GM06990 (cell line): Measurements from ENCODE around the gene MINDY3.

Experiments used
- DNase-seq: peaks from one replicate; pipeline ENCODE4 v3.0.0-alpha.2; 2011; ENCODE audit not compliant: insufficient read length; ENCODE audit errors: extremely low read depth
- H3K27me3 ChIP-seq: replicated peaks from 2 replicates; pipeline ENCODE4 v1.6.0; 2011; ENCODE audit warnings: low read length; ENCODE audit not compliant: control insufficient read depth, insufficient read depth
- H3K36me3 ChIP-seq: 2 replicates; pipeline ENCODE4 v1.5.1; 2011; ENCODE audit warnings: low read length; ENCODE audit not compliant: control insufficient read depth, insufficient read depth
- H3K4me3 ChIP-seq: replicated peaks from 2 replicates; pipeline ENCODE4 v1.5.1; 2011; ENCODE audit warnings: low read depth, mild to moderate bottlenecking, control low read depth, low read length
- CTCF ChIP-seq: IDR thresholded peaks from 2 replicates; pipeline ENCODE4 v1.5.1; 2011; ENCODE audit warnings: low read length, control low read depth, mild to moderate bottlenecking, inconsistent platforms; ENCODE audit not compliant: insufficient read depth, poor library complexity, severe bottlenecking

MINDY3 gene

DNA sequence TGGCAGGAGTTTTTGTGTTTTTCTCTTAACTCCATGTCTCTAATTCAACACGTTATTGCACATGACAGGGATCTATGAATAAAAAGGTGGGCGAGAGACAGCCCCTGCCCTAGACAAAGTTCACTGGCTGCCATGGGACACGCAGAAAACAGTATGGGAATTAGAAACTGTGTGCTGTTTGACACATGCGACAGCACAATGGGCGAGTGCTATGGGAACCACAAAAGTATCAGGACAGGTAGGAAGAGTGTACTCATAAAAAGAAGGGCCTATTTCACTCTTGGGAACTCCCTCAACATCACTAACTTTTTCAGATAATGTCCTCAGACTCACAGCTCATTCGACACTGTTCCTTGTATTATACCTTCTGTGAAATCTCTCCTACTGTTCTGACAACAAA is 45.7 kb downstream of the MINDY3 start:
- Histone ChIP-seq H3K36me3 (peaks cover 1% of the 10 kb centered on the region), H3K27me3 (no peaks in the 10 kb centered on the region), H3K4me3 (no peak overlapping the region)
- no peak for TF ChIP-seq CTCF
- DNase-seq, result no peak

GRCh38 chr10:15813415-15813814 is 46.9 kb downstream of the MINDY3 start:
- no peak for DNase-seq
- Histone ChIP-seq H3K27me3 (no peaks in the 10 kb centered on the region), H3K36me3 (no peaks in the 10 kb centered on the region; the same call in none of the 2 replicates)

DNA sequence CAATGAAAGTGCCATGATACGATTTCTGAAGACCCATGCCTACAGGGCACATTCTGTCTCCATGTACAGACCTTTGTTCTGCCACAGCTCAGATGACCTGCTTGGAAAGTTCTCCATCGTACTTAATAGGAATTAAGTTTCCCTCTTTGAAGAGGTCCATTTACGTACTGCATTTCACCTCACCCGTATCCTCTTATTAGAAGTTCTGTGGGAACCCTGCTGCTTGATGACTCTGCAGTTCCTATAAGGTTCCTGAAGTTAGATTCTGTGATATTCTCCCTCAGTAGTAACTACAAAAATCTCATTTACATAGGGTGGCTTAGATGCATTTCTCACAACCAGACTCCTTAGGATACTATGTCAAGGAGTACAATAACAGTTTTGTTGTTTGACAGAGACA is 50.9 kb downstream of the MINDY3 start:
- DNase-seq, result no peak
- no peaks in the 10 kb centered on the region for H3K27me3 ChIP-seq
- peaks cover 3% of the 10 kb centered on the region for H3K36me3 ChIP-seq
- no peak for TF ChIP-seq CTCF
- H3K4me3 ChIP-seq, result no peak overlapping the region

More at GRCh38 chr10:15813415-15813814, 46.9 kb downstream of the MINDY3 start:
- no peak for TF ChIP-seq CTCF
- no peak overlapping the region for H3K4me3 ChIP-seq

DNA sequence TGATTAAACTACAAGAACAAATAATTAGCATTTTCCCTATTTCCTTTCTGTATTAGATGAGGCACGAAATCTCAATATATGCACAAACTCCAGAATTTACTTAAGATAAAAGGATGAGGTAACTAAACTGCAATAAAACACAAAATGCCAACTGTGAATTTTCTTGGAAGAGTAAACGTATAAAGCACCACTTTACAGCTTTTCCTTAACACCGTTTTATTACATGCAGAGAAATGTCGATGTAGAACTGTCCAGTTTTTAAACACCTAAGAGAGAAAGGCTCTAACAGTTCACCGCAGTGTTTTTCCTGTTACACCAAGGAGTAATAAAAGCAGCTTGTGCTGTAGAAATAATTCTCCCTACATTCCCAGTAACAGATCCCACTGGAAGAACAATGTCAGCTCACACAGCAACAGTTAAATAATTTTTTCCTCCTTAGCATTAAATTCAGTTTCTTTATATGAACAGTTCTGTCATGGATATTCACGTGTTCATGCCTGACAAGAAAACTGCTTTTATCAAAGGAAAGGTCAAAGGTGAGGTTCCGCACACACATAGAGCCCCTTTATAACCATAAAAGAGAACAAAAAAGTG is 52.0 kb downstream of the MINDY3 start:
- Histone ChIP-seq H3K27me3 (no peaks in the 10 kb centered on the region), H3K36me3 (peaks cover 3% of the 10 kb centered on the region), H3K4me3 (no peak overlapping the region)
- no peak for DNase-seq
- TF ChIP-seq CTCF, result no peak

DNA sequence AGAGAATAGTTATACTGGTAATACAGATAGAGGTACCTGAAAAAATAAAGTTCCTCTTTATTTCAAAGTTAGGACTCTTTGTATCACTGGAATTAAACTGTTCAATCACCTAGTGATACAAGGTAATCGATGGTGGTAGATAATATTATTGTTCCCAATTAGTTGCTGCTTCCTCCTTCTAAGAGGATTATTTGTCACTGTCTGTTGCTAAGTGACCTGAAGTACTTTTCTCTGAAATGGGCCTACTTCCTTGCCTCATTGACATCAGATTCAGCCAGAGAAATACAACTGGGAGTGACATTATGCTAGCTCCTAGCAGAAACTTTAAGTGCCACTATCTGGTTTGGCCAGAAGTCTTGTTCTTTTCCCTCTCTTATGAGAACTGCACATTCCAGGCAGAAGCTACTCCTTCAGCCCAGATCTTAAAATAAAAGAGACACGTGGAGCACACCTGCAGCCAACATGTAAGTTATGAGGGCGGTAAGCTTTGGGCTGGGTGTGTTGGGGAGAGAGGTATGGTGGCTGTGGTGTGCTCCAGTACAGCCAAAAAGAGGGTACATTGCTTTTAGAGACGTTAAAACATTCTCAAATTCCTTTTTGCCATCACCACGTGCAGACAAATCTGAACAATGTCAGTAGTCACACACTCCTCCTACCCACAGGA is 54.8 kb downstream of the MINDY3 start:
- no peak for DNase-seq
- TF ChIP-seq CTCF, result no peak
- Histone ChIP-seq H3K36me3 (peaks cover 3% of the 10 kb centered on the region), H3K27me3 (no peaks in the 10 kb centered on the region), H3K4me3 (no peak overlapping the region)
